Sigmoid colon (tissue), 3 donors: Measurements from ENCODE around the gene TAF10.

ENCODE experiments used
- POLR2A ChIP-seq, 2 donors: fragments of 450-650 bp; IDR thresholded peaks; one replicate each; pipeline ENCODE4 v1.6.1; 2016; ENCODE audit warnings: antibody characterized with exemption in 2 of 2, mild to moderate bottlenecking in 2 of 2, moderate library complexity in 2 of 2
- TF ChIP-seq, protein P1 (sequence below), 4 experiments: fragments of 450-650 bp in 3 of 4; fragments of 200-600 bp in 1 of 4; IDR thresholded peaks; one replicate each; pipeline ENCODE4 v1.5.1; 2016 to 2019; ENCODE audit warnings: antibody characterized with exemption in 4 of 4, mild to moderate bottlenecking in 3 of 4, moderate library complexity in 2 of 4

- TF ChIP-seq, protein P1, sequence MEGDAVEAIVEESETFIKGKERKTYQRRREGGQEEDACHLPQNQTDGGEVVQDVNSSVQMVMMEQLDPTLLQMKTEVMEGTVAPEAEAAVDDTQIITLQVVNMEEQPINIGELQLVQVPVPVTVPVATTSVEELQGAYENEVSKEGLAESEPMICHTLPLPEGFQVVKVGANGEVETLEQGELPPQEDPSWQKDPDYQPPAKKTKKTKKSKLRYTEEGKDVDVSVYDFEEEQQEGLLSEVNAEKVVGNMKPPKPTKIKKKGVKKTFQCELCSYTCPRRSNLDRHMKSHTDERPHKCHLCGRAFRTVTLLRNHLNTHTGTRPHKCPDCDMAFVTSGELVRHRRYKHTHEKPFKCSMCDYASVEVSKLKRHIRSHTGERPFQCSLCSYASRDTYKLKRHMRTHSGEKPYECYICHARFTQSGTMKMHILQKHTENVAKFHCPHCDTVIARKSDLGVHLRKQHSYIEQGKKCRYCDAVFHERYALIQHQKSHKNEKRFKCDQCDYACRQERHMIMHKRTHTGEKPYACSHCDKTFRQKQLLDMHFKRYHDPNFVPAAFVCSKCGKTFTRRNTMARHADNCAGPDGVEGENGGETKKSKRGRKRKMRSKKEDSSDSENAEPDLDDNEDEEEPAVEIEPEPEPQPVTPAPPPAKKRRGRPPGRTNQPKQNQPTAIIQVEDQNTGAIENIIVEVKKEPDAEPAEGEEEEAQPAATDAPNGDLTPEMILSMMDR (IDR thresholded peaks at IDR 0.05): no peak
- TF ChIP-seq POLR2A (IDR thresholded peaks at IDR 0.05): no peak
Measured at GRCh38 chr11:6636480-6636879, 24.5 kb upstream of the TAF10 start.
